ENCODE results near the gene CALHM2.

Gene CALHM2

GRCh38 chr10:103396789-103397087 is 55.4 kb downstream of the CALHM2 start:
- no peaks in the 10 kb centered on the region for H3K27me3 ChIP-seq (replicated peaks; ENCODE audit: control insufficient read depth, insufficient read depth, low read length)
- TF ChIP-seq CTCF (IDR thresholded peaks at IDR 0.05; ENCODE audit: insufficient read depth, low read length, poor library complexity, severe bottlenecking): no peak
- peak overlapping the region; percentile 84 for H3K4me3 ChIP-seq (replicated peaks; ENCODE audit: low read depth, low read length)
- H3K36me3 ChIP-seq (ENCODE audit: control insufficient read depth, insufficient read depth, low read length): peaks cover 10% of the 10 kb centered on the region
- DNase-seq (ENCODE audit: extremely low read depth, insufficient read length): no peak

Data from GM06990 (cell line).